ENCODE results near the gene IER5.

The IER5 gene

GRCh38 chr1:181077576-181078242, 10.8 kb upstream of the IER5 start:
- DNase-seq, result no peak

GRCh38 chr1:181079382-181079781, 9.1 kb upstream of the IER5 start:
- DNase-seq, result no peak

- no peak for DNase-seq
Observed at GRCh38 chr1:181079920-181080319, 8.6 kb upstream of the IER5 start.

GRCh38 chr1:181080556-181080955, 7.9 kb upstream of the IER5 start:
- no peak for DNase-seq

GRCh38 chr1:181081395-181081794, 7.1 kb upstream of the IER5 start:
- DNase-seq, result no peak

- peak; percentile 85 for DNase-seq
Observed at GRCh38 chr1:181083842-181084605, 4.5 kb upstream of the IER5 start.

GRCh38 chr1:181084606-181084969, 3.9 kb upstream of the IER5 start:
- DNase-seq, result no peak

- peak; percentile 64 for DNase-seq
Observed at GRCh38 chr1:181086091-181086490, 2.4 kb upstream of the IER5 start.

GRCh38 chr1:181086926-181087325, 1.6 kb upstream of the IER5 start:
- no peak for DNase-seq

GRCh38 chr1:181087400-181087901, 1.0 kb upstream of the IER5 start:
- peak; percentile 61 for DNase-seq

GRCh38 chr1:181089017-181089675, 646 bp downstream of the IER5 start:
- DNase-seq, result no peak

- peak; percentile 86 for DNase-seq
Observed at GRCh38 chr1:181089676-181090544, 1.4 kb downstream of the IER5 start.

GRCh38 chr1:181090641-181091126, 2.2 kb downstream of the IER5 start:
- peak; percentile 88 for DNase-seq

- no peak for DNase-seq
Observed at GRCh38 chr1:181091309-181092040, 3.0 kb downstream of the IER5 start.

- no peak for DNase-seq
Observed at GRCh38 chr1:181092056-181092455, 3.6 kb downstream of the IER5 start.

- DNase-seq, result no peak
Observed at GRCh38 chr1:181092883-181093458, 4.5 kb downstream of the IER5 start.

- no peak for DNase-seq
Observed at GRCh38 chr1:181094416-181095212, 6.1 kb downstream of the IER5 start.

GRCh38 chr1:181095260-181095659, 6.8 kb downstream of the IER5 start:
- no peak for DNase-seq

- no peak for DNase-seq
Observed at GRCh38 chr1:181095763-181096184, 7.3 kb downstream of the IER5 start.

GRCh38 chr1:181097242-181097641, 8.7 kb downstream of the IER5 start:
- no peak for DNase-seq
